ENCODE results near the gene TMPRSS13. TPM values are rescaled to one million over a fixed set of nuclear protein-coding genes. Genes with fewer than 3 reads are reported as not detected.

TMPRSS13 gene
- total and polyA plus RNA-seq, 5 donors: 0.07 to 0.11 TPM; not detected in 3

DNA sequence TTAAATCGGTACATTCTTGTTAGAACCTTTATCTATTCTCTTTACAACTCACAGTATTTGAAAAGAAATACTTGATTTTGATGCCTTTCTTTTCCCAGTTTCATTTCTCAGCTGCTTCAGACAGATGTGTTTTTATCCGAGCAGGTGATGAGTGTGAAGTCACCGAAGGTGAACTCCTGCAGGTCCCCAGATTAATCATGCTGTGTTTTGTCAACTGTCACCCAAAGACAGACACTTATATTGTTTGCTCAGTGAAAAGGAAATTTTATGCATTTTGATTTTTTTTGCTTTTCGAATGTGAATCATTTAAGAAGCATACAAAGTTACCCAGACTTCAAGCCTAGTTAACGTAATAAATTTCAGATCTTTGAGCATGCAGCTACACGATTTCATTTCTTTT lies 7.8 kb upstream of the TMPRSS13 start:
- ATAC-seq: no peak
- intact Hi-C loops (cut with DNase I): no loop called here
- H3K4me3 ChIP-seq (ENCODE audit: low read length): no peak overlapping the region

DNA sequence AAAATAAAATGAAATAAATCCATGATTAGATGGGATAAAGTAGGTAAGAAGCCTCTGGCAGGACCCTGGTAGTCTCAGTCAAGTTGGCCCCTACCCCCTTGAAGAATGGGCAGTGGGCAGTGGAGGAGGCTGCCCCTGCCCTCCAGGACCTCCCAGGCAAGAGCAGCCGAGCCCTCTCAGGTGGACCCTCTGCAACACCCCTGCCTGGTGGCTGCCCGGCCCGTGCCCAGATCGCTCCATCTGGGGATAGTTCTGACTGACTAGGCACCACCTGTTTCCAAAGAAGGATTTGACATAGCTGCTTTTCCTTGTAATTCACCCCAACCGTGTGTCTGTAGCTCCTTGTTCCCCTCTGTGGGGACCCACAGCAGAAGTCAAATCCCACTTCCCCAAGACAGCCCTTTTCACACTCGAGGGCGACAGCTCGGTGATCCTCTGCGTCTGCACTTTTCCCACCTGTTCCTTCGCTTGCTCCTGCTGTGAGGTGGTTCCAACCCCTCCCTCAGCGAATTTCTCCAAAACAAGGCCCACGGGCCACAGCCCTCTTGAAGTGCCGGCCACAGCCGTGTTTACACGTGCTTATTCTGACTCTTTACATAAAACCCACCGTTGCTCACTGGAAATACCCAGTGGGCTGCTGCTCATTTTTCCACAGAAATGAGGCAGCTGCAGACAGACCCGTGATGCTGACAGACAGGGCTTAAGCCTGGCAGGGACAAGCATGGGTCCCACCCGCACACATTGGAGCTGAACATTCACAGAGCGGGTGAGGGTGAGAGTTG lies 5.5 kb upstream of the TMPRSS13 start:
- intact Hi-C loops (cut with DNase I): no loop called here
- ATAC-seq (no peak), DNase-seq (no peak)
- Histone ChIP-seq H3K4me1 (ENCODE audit: control insufficient read depth, insufficient read depth, low read length) (peaks cover 2% of the 10 kb centered on the region), H3K27me3 (ENCODE audit: control insufficient read depth, insufficient read depth) (no peaks in the 10 kb centered on the region), H3K27ac (ENCODE audit: low read length) (no peak overlapping the region), H3K9me3 (ENCODE audit: control insufficient read depth, low read length) (no peaks in the 10 kb centered on the region), H3K4me3 (ENCODE audit: low read length) (no peak overlapping the region)
- 88% methylated on average over 19 of the region's 19 CpGs for WGBS

More for the DNA sequence above, 7.8 kb upstream of the TMPRSS13 start:
- DNase-seq: no peak
- WGBS: 71% methylated on average over 6 of the region's 6 CpGs
- Histone ChIP-seq H3K4me1 (ENCODE audit: control insufficient read depth, insufficient read depth, low read length) (no peaks in the 10 kb centered on the region), H3K27me3 (ENCODE audit: control insufficient read depth, insufficient read depth) (no peaks in the 10 kb centered on the region), H3K9me3 (ENCODE audit: control insufficient read depth, low read length) (no peaks in the 10 kb centered on the region), H3K27ac (ENCODE audit: low read length) (no peak overlapping the region)

DNA sequence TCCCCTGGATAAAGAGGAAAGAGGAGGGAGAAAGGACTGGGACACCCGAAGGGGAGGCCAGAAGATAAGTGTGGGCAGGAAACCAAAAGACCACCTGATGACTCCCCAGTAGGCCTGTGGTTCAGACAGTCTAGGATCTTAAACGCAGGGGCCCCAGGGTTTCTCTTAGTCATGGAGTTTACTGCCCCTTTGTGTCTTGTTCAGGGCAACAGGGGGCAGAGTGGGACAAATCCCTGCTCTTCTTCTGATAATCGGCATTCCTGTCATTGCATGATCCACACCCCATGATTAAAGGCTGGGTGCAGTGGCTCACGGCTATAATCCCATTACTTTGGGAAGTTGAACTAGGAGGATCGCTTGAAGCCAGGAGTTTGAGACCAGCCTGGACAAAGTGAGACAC lies 4.7 kb upstream of the TMPRSS13 start:
- DNase-seq (no peak), ATAC-seq (no peak)
- H3K27me3 ChIP-seq (ENCODE audit: control insufficient read depth, insufficient read depth): no peaks in the 10 kb centered on the region
- intact Hi-C loops (cut with DNase I): no loop called here
- H3K9me3 ChIP-seq (ENCODE audit: control insufficient read depth, low read length): no peaks in the 10 kb centered on the region
- H3K4me1 ChIP-seq (ENCODE audit: control insufficient read depth, insufficient read depth, low read length): peaks cover 2% of the 10 kb centered on the region
- no peak overlapping the region for H3K4me3 ChIP-seq (ENCODE audit: low read length)
- H3K27ac ChIP-seq (ENCODE audit: low read length): no peak overlapping the region
- 83% methylated on average over 5 of the region's 5 CpGs for WGBS

DNA sequence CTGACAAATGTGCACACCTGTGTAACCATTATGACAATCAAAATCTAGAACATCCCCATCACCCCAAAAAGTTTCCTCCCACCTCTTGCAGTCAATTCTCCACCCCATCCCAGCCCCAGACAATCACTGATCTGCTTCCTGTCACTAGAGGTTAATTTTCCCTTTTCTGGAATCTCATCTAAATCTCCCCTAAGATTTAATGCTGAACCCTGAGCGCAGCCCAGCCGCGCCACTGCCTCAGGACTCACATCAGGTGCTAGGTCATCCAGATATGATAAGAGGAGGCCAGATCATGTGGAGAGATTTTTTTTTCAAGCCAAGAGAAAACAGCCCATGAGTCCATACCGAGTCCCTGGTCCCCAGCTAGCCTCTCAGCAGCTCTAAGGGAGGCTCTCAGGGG lies 4.3 kb upstream of the TMPRSS13 start:
- WGBS: 83% methylated on average over 4 of the region's 4 CpGs
- Histone ChIP-seq H3K4me1 (ENCODE audit: control insufficient read depth, insufficient read depth, low read length) (peaks cover 2% of the 10 kb centered on the region), H3K27ac (ENCODE audit: low read length) (no peak overlapping the region), H3K27me3 (ENCODE audit: control insufficient read depth, insufficient read depth) (no peaks in the 10 kb centered on the region), H3K9me3 (ENCODE audit: control insufficient read depth, low read length) (no peaks in the 10 kb centered on the region), H3K4me3 (ENCODE audit: low read length) (no peak overlapping the region)
- intact Hi-C loops (cut with DNase I): no loop called here
- no peak for ATAC-seq
- no peak for DNase-seq

DNA sequence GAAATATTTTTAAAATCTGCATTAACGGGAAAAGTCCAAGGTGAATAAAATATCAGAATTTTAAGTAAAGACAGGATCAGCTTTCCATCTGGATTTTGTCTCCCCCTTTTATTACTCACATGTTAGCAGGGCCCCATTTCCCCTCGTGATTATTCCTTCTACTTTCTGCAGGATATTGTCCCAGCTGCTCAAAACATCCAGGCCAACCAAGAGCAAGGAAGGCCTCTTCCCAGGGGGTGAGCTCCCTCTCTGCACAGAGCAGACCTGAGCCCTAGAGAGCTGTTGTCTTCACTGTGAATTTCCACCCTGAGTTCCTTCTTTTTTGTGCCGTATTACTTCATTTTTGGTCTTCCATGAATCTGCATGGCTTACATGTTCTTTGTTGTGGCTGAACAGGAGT lies 3.7 kb upstream of the TMPRSS13 start:
- 66% methylated on average over 3 of the region's 3 CpGs for WGBS

DNA sequence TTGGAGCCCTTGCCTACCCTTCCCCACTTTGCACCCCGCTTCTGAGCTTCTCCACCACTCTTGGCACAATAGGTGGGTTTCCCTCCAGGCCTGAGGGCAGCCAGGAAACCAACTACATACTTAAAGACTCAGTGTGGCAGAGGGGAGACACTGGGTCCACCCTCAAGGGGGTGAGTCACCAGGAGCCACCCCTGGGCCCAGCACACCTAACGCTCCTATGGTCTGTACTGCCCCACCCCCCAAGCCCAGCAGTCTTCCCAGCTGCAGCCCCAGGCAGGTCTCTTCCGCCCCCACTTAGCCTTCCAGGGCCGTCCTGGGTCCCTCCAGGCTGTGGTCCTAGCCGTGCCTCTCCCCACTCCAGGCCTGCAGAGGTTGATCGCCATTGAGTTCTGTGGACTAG lies 3.2 kb upstream of the TMPRSS13 start:
- 93% methylated on average over 6 of the region's 6 CpGs for WGBS
- no peak overlapping the region for H3K27ac ChIP-seq (ENCODE audit: low read length)
- intact Hi-C loops (cut with DNase I): no loop called here
- H3K27me3 ChIP-seq (ENCODE audit: control insufficient read depth, insufficient read depth): no peaks in the 10 kb centered on the region
- peaks cover 2% of the 10 kb centered on the region for H3K4me1 ChIP-seq (ENCODE audit: control insufficient read depth, insufficient read depth, low read length)
- H3K4me3 ChIP-seq (ENCODE audit: low read length): no peak overlapping the region
- no peaks in the 10 kb centered on the region for H3K9me3 ChIP-seq (ENCODE audit: control insufficient read depth, low read length)
- ATAC-seq (peak in 1 of 2 donors; percentile 27), DNase-seq (no peak)

More for the DNA sequence above, 3.7 kb upstream of the TMPRSS13 start:
- H3K4me1 ChIP-seq (ENCODE audit: control insufficient read depth, insufficient read depth, low read length): peaks cover 2% of the 10 kb centered on the region
- no peaks in the 10 kb centered on the region for H3K9me3 ChIP-seq (ENCODE audit: control insufficient read depth, low read length)
- DNase-seq (no peak), ATAC-seq (no peak)
- intact Hi-C loops (cut with DNase I): no loop called here
- H3K4me3 ChIP-seq (ENCODE audit: low read length): no peak overlapping the region
- no peak overlapping the region for H3K27ac ChIP-seq (ENCODE audit: low read length)
- no peaks in the 10 kb centered on the region for H3K27me3 ChIP-seq (ENCODE audit: control insufficient read depth, insufficient read depth)

DNA sequence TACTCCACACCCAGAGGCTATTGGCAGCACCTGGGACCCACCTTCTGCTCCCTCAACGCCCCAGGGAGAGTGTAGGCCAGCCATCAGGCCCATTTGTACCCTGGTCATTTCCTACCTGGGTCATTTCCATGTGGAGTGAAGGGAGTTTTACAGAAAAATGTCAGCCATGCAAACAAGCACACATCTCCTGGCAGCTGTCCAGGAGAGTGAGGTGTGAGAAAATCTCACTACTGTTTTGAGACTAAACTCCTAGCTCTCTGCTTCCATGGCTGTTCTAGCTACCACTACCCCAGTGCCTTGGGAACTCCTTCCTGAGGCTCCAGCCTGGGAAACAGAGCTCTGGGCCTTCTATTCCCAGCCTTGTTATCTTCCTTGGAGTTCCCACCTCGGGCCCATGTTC lies 2.8 kb upstream of the TMPRSS13 start:
- H3K4me3 ChIP-seq (ENCODE audit: low read length): no peak overlapping the region
- DNase-seq: peak in 1 of 3 donors; percentile 65
- peaks cover 2% of the 10 kb centered on the region for H3K4me1 ChIP-seq (ENCODE audit: control insufficient read depth, insufficient read depth, low read length)
- intact Hi-C loops (cut with DNase I): no loop called here
- ATAC-seq: no peak
- H3K27me3 ChIP-seq (ENCODE audit: control insufficient read depth, insufficient read depth): no peaks in the 10 kb centered on the region
- 61% methylated on average over 2 of the region's 2 CpGs for WGBS
- H3K27ac ChIP-seq (ENCODE audit: low read length): no peak overlapping the region
- H3K9me3 ChIP-seq (ENCODE audit: control insufficient read depth, low read length): no peaks in the 10 kb centered on the region

DNA sequence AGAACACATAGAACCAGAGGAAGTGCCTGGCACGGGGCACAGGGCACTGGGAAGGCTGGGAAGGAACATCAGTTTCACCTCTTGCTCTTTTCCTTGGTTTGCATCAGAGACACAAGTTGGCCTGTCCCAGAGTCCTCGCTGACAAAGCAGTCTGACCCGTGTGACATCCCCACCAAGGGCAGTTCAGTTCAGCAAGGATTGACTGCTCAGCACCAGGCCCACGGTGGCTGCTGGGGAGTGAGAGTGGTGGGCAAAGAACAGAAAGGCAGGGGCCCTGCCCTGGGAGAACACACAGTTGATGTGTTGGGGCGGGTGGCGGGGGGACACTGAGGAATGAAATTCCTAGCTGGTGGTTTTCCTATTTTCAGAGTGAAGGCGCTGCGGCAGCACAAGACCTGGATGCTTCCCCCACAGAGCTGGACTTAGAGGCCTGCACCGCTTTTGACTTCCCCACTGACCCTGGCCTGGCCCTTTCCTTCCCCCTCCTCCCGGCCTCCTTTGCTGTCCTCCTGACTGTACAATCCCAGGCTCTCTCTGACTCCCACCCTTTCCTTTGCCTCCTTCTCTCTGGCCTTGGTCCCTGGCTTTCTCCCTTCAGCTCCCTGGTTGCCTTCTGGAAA lies 2.2 kb upstream of the TMPRSS13 start:
- H3K27me3 ChIP-seq (ENCODE audit: control insufficient read depth, insufficient read depth): no peaks in the 10 kb centered on the region
- ATAC-seq: no peak
- no peak overlapping the region for H3K4me3 ChIP-seq (ENCODE audit: low read length)
- H3K27ac ChIP-seq (ENCODE audit: low read length): no peak overlapping the region
- intact Hi-C loops (cut with DNase I): no loop called here
- H3K4me1 ChIP-seq (ENCODE audit: control insufficient read depth, insufficient read depth, low read length): peaks cover 2% of the 10 kb centered on the region
- DNase-seq: no peak
- H3K9me3 ChIP-seq (ENCODE audit: control insufficient read depth, low read length): no peaks in the 10 kb centered on the region
- 84% methylated on average over 10 of the region's 10 CpGs for WGBS

DNA sequence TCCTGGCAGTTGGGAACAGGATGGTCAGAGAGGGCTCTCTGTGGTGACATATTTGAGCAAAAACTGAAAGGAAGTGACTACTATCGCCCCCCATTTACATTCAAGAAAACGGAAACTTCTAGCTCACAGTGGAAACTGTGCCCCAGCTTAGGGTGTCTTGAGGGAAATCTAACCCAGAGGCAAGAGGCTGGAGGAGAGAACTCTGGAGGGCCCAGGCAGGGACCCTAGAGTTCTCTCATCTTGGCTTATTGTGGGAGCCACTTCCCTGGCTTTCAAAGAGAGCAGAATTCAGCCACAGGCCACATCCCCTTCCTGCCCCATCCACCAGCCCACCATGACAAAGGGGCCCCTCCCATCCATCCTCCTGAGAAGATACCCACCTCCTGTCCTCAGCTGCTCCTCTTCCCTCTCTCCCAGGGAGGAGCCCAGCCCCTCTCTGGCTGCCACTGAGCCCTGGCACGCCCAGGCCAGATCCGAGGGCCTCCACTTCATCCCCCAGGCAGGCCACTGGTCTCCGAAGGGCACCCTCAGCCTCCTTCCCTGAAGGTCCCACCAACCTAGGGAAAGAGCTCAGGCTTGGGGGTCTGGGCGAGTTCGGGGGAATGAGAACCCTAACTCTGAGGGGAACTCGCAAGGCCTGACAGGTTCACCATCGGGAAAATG lies 1.6 kb upstream of the TMPRSS13 start:
- 87% methylated on average over 9 of the region's 9 CpGs for WGBS
- Histone ChIP-seq H3K27ac (ENCODE audit: low read length) (no peak overlapping the region), H3K9me3 (ENCODE audit: control insufficient read depth, low read length) (no peaks in the 10 kb centered on the region), H3K27me3 (ENCODE audit: control insufficient read depth, insufficient read depth) (no peaks in the 10 kb centered on the region), H3K4me1 (ENCODE audit: control insufficient read depth, insufficient read depth, low read length) (peaks cover 2% of the 10 kb centered on the region), H3K4me3 (ENCODE audit: low read length) (no peak overlapping the region)
- DNase-seq: no peak
- intact Hi-C loops (cut with DNase I): no loop called here
- ATAC-seq: no peak

DNA sequence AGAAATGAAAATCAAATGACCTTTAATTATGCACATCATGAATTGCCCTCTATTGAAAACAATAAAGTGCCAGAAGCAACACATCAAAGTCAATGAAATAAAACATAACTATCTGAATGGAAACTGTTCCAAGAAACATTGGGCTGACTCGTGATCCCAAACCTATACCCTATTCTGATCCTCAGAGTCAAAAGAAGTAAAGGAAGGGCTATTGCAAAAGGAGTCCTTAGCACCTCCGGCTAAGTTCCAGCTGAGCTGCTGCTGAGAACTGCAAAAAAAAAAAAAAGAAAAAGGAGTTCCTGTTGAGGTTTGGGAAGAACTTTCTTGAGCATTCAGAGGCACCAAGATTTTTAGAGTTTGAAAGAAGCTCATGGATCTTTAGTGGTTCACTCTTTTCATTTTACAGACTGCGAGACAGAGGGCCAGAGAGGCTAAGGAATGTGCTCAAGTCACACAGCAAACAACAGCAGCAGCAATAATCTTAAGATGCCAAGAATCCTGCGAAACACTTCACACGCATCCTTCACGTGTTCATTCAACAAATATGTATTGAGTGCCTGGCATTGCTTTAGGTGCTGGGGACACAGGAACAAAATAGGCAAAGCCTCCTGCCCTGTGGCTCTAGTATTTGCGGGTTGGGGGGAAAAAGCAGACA lies 841 bp upstream of the TMPRSS13 start:
- DNase-seq (no peak), ATAC-seq (no peak)
- intact Hi-C loops (cut with DNase I): no loop called here
- 82% methylated on average over 7 of the region's 7 CpGs for WGBS
- Histone ChIP-seq H3K27me3 (ENCODE audit: control insufficient read depth, insufficient read depth) (no peaks in the 10 kb centered on the region), H3K4me3 (ENCODE audit: low read length) (no peak overlapping the region), H3K4me1 (ENCODE audit: control insufficient read depth, insufficient read depth, low read length) (peaks cover 2% of the 10 kb centered on the region), H3K9me3 (ENCODE audit: control insufficient read depth, low read length) (no peaks in the 10 kb centered on the region), H3K27ac (ENCODE audit: low read length) (no peak overlapping the region)

Measured in right cardiac atrium (tissue), 5 donors.